ENCODE measurements around the gene SPN. TPM values are rescaled to one million over a fixed set of nuclear protein-coding genes. Genes with fewer than 3 reads are reported as not detected.
"Not testable (repeated sequence)": the region's sequence is repeated elsewhere in the genome, so short reads cannot be mapped to it uniquely, and the experiment has no call there.

Gene SPN
- total RNA-seq, 1 donor from 2014 or later: 388 TPM

- intact Hi-C loops (cut with micrococcal nuclease): no loop called here
Observed at GRCh38 chr16:29674188-29674587, 11.1 kb downstream of the SPN start.

- intact Hi-C loops (cut with micrococcal nuclease): loop anchor here (1.0 kb wide), 1 partner anchor 10 kb away; no protein-coding TSS in a partner anchor
Observed at GRCh38 chr16:29675811-29676643, 13.0 kb downstream of the SPN start.

DNA sequence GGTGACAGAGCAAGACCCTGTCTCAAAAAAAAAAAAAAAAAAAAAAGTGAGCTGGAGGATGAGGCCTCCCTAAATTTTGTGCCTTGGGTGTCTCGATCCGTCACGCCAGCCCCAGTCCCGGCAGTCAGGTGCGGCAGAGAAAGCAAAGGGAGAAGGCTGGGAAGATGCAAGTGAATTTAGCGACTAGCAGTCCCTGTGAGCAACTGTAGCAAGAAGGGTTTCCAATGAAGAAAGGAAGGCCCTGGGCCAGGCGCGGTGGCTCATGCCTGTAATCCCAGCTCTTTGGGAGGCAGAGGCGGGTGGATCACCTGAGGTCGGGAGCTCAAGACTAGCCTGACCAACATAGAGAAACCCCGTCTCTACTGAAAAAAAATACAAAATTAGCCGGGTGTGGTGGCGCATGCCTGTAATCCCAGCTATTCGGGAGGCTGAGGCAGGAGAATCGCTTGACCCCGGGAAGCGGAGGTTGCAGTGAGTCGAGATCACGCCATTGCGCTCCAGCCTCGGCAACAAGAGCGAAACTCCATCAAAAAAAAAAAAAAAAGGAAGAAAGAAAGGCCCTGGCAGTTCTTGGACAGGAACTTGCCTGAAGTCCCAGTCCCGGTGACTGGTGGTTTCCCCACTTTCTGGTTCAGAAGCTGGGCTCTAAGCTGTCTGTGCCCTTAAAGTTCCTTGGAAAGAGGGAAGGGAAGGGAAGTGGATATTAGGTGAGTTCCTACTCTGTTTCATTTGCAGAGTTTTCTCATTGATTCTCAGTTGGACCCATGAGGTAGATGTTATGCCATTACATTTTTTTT, 14.1 kb downstream of the SPN start:
- intact Hi-C loops (cut with micrococcal nuclease): loop anchor here (1.0 kb wide), 1 partner anchor 11 kb away; no protein-coding TSS in a partner anchor

DNA sequence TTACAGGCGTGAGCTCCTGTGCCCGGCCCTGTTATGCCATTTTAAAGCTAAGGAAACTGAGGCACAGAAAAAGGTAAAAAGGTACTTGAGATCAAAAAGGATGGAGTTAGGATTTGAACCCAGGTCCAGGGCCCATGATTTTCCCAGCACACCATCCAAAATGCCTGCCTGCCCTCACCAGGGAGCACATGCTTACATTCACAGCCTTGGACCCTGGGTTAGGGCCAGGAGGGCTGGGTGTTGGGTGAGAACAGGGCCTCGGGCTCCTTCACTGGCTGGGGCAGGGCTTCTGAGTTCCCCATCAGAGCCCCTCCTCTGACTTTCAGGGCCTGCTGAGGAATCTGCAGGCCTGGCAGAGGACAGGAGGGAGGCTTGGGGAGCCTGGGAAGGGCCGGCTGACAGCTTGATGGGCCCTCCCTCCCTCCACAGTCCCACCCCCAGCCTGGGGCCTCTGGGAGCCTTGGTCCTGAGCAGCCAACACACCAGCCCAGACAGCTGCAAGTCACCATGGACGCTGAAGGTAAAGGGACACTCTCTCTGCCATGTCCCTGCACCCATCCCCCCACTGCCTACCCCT, 15.7 kb downstream of the SPN start, which contains the start of gene QPRT:
Gene QPRT, plus strand, starts transcription at position 490 of the 577 bp plus-strand sequence. Its CDS starts 18 bp downstream, at position 508.
- intact Hi-C loops (cut with micrococcal nuclease): no loop called here

DNA sequence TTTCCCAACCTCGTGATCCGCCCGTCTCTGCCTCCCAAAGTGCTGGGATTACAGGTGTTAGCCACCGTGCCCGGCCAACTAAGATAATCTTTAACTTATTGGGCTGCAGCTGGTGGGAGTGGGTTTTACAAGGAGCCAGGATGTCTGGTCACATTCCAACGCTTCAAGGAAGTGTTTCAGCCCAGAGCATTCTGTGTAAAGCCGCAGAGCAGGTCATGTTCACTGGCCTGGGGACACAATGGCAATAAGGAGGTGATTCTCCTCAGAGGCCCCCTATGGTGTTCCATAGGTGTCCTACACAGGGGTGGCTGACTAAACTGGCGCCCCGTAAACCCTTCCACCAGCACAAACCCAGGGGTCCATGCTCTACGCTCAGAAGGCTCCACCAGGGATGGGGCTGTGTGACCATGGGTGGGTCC, 17.1 kb downstream of the SPN start:
- intact Hi-C loops (cut with micrococcal nuclease): no loop called here

- intact Hi-C loops (cut with micrococcal nuclease): no loop called here
Observed at GRCh38 chr16:29683543-29684090, 20.6 kb downstream of the SPN start.

- intact Hi-C loops (cut with micrococcal nuclease): no loop called here
Observed at GRCh38 chr16:29684679-29685078, 21.6 kb downstream of the SPN start.

GRCh38 chr16:29686740-29687332, 23.8 kb downstream of the SPN start:
- intact Hi-C loops (cut with micrococcal nuclease): no loop called here

- intact Hi-C loops (cut with micrococcal nuclease): no loop called here
Observed at GRCh38 chr16:29687755-29688154, 24.7 kb downstream of the SPN start.

- intact Hi-C loops (cut with micrococcal nuclease): no loop called here
Observed at GRCh38 chr16:29688172-29688571, 25.1 kb downstream of the SPN start.

DNA sequence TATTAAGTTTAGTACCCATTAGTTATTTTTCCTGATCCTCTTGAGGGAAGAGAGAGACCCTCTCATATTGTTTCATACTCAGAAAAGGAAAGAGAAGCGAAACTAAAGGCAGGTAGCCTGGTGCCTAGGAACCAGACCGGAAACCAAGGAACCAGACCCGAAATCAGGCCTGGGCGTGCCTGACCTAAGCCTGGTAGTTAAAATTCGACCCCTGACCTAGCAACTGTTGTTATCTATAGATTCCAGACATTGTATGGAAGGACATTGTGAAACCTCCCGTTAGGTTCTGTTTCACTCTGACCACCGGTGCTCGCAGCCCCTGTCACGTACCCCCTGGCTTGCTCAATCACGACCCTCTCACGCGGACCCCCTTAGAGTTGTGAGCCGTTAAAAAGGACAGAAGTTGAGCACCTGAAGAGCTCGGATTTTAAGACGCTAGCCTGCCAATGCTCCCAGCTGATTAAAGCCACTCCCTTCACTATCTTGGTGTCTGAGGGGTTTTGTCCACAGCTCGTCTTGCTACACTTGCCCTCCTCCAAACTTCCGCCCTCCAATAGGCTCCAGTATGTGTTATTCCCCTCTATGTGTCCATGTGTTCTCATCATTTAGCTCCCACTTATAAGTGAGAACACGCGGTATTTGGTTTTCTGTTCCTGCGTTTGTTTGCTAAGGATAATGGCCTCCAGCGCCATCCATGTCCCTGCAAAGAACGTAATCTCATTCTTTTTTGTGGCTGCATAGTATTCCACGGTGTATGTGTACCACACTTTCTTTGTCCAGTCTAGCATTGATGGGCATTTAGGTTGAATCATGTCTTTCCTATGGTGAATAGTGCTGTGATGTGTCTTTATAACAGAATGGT, 26.7 kb downstream of the SPN start:
- intact Hi-C loops (cut with micrococcal nuclease): not testable (repeated sequence)

- intact Hi-C loops (cut with micrococcal nuclease): loop anchor here (2.0 kb wide), 2 partner anchors 156 to 328 kb away; no protein-coding TSS in a partner anchor
Observed at GRCh38 chr16:29692606-29693005, 29.6 kb downstream of the SPN start.

DNA sequence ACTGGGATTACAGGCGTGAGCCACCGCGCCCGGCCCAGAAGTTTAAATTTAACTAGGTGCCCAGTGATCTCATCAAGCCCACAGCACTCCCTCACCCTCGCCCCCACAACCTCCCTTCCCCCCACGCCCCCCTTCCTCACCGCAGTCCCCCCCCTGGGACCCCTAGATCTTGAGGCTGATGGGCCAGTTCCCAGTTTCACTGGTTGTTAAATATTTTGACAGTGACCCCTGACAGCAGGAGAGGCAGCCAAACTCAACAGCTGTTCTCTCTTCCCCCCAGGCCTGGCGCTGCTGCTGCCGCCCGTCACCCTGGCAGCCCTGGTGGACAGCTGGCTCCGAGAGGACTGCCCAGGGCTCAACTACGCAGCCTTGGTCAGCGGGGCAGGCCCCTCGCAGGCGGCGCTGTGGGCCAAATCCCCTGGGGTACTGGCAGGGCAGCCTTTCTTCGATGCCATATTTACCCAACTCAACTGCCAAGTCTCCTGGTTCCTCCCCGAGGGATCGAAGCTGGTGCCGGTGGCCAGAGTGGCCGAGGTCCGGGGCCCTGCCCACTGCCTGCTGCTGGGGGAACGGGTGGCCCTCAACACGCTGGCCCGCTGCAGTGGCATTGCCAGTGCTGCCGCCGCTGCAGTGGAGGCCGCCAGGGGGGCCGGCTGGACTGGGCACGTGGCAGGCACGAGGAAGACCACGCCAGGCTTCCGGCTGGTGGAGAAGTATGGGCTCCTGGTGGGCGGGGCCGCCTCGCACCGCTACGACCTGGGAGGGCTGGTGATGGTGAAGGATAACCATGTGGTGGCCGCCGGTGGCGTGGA, 31.5 kb downstream of the SPN start:
- intact Hi-C loops (cut with micrococcal nuclease): no loop called here

GRCh38 chr16:29695675-29696074, 32.6 kb downstream of the SPN start:
- intact Hi-C loops (cut with micrococcal nuclease): not testable (repeated sequence)

GRCh38 chr16:29696881-29697331, 33.9 kb downstream of the SPN start:
- intact Hi-C loops (cut with micrococcal nuclease): no loop called here

- intact Hi-C loops (cut with micrococcal nuclease): no loop called here
Observed at GRCh38 chr16:29697391-29697790, 34.3 kb downstream of the SPN start.

- intact Hi-C loops (cut with micrococcal nuclease): no loop called here
Observed at GRCh38 chr16:29698042-29698441, 35.0 kb downstream of the SPN start.

GRCh38 chr16:29698484-29699323, 35.7 kb downstream of the SPN start:
- intact Hi-C loops (cut with micrococcal nuclease): no loop called here
